ENCODE data around the gene APOM.

APOM gene

GRCh38 chr6:31691564-31692108 is 35.9 kb downstream of the APOM start:
- Histone ChIP-seq H3F3A (ENCODE audit: insufficient read depth, low read length) (no peaks in the 10 kb centered on the region), H3K9me2 (ENCODE audit: low read depth, low read length) (no peaks in the 10 kb centered on the region), H3K4me2 (ENCODE audit: low read length) (no peak overlapping the region), H2AFZ (ENCODE audit: low read length) (no peak overlapping the region), H3K36me3 (ENCODE audit: insufficient read depth, low read length) (peaks cover 70% of the 10 kb centered on the region), H4K20me1 (ENCODE audit: insufficient read depth, low read length) (no peaks in the 10 kb centered on the region), H3K27ac (ENCODE audit: low read depth, low read length, poor library complexity, severe bottlenecking) (no peak overlapping the region), H3K4me3 (ENCODE audit: low read depth, low read length, poor library complexity, severe bottlenecking) (no peak overlapping the region), H3K27me3 (ENCODE audit: insufficient read depth, low read length) (no peaks in the 10 kb centered on the region), H3K79me2 (ENCODE audit: insufficient read depth, low read length) (no peaks in the 10 kb centered on the region), H3K4me1 (ENCODE audit: insufficient read depth, low read length, severe bottlenecking) (peaks cover 8% of the 10 kb centered on the region), H3K9ac (ENCODE audit: low read length) (no peak overlapping the region), H3K9me3 (ENCODE audit: low read length) (no peaks in the 10 kb centered on the region)
- no peak for TF ChIP-seq EZH2 (IDR thresholded peaks at IDR 0.05; ENCODE audit: borderline replicate concordance, low read length)
- TF ChIP-seq, protein P1, sequence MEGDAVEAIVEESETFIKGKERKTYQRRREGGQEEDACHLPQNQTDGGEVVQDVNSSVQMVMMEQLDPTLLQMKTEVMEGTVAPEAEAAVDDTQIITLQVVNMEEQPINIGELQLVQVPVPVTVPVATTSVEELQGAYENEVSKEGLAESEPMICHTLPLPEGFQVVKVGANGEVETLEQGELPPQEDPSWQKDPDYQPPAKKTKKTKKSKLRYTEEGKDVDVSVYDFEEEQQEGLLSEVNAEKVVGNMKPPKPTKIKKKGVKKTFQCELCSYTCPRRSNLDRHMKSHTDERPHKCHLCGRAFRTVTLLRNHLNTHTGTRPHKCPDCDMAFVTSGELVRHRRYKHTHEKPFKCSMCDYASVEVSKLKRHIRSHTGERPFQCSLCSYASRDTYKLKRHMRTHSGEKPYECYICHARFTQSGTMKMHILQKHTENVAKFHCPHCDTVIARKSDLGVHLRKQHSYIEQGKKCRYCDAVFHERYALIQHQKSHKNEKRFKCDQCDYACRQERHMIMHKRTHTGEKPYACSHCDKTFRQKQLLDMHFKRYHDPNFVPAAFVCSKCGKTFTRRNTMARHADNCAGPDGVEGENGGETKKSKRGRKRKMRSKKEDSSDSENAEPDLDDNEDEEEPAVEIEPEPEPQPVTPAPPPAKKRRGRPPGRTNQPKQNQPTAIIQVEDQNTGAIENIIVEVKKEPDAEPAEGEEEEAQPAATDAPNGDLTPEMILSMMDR (IDR thresholded peaks at IDR 0.05; ENCODE audit: low read length) = no peak

DNA sequence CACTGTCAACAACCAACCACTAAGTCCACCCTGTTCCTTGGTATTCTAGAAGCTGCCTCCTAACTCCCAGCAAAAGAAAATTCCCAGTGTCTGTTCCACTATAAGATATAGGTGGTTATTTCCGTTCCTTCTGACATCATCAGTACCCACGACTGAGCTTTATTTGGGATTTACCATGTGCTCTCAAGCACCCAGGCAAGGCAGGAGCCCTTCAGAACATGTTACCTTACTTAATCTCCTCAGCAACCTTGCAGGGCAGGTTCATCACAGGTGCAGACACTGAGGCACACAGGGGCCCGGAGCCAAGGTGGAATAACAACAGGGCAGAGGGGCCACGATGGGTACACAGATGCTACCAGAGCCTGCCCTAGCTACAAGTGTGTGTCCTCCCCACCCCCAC is 36.7 kb downstream of the APOM start:
- Histone ChIP-seq H3K27ac (ENCODE audit: low read depth, low read length, poor library complexity, severe bottlenecking) (no peak overlapping the region), H3F3A (ENCODE audit: insufficient read depth, low read length) (no peaks in the 10 kb centered on the region), H3K4me1 (ENCODE audit: insufficient read depth, low read length, severe bottlenecking) (peaks cover 8% of the 10 kb centered on the region), H4K20me1 (ENCODE audit: insufficient read depth, low read length) (no peaks in the 10 kb centered on the region), H3K9ac (ENCODE audit: low read length) (no peak overlapping the region), H3K4me3 (ENCODE audit: low read depth, low read length, poor library complexity, severe bottlenecking) (no peak overlapping the region), H3K27me3 (ENCODE audit: insufficient read depth, low read length) (no peaks in the 10 kb centered on the region), H3K36me3 (ENCODE audit: insufficient read depth, low read length) (peaks cover 66% of the 10 kb centered on the region), H2AFZ (ENCODE audit: low read length) (no peak overlapping the region), H3K9me2 (ENCODE audit: low read depth, low read length) (no peaks in the 10 kb centered on the region), H3K9me3 (ENCODE audit: low read length) (no peaks in the 10 kb centered on the region), H3K4me2 (ENCODE audit: low read length) (no peak overlapping the region), H3K79me2 (ENCODE audit: insufficient read depth, low read length) (no peaks in the 10 kb centered on the region)
- no peak for TF ChIP-seq EZH2 (IDR thresholded peaks at IDR 0.05; ENCODE audit: borderline replicate concordance, low read length)
- TF ChIP-seq, protein P1 (IDR thresholded peaks at IDR 0.05; ENCODE audit: low read length) = no peak

- no peaks in the 10 kb centered on the region for H3F3A ChIP-seq (ENCODE audit: insufficient read depth, low read length)
- H2AFZ ChIP-seq (ENCODE audit: low read length) = no peak overlapping the region
- no peak overlapping the region for H3K4me3 ChIP-seq (ENCODE audit: low read depth, low read length, poor library complexity, severe bottlenecking)
- H3K4me2 ChIP-seq (ENCODE audit: low read length) = no peak overlapping the region
- H3K9ac ChIP-seq (ENCODE audit: low read length) = no peak overlapping the region
- peaks cover 61% of the 10 kb centered on the region for H3K36me3 ChIP-seq (ENCODE audit: insufficient read depth, low read length)
- no peaks in the 10 kb centered on the region for H3K9me3 ChIP-seq (ENCODE audit: low read length)
- TF ChIP-seq EZH2 (IDR thresholded peaks at IDR 0.05; ENCODE audit: borderline replicate concordance, low read length) = no peak
- TF ChIP-seq, protein P1 (IDR thresholded peaks at IDR 0.05; ENCODE audit: low read length) = no peak
- no peak overlapping the region for H3K27ac ChIP-seq (ENCODE audit: low read depth, low read length, poor library complexity, severe bottlenecking)
- no peaks in the 10 kb centered on the region for H3K79me2 ChIP-seq (ENCODE audit: insufficient read depth, low read length)
- H4K20me1 ChIP-seq (ENCODE audit: insufficient read depth, low read length) = no peaks in the 10 kb centered on the region
- peaks cover 8% of the 10 kb centered on the region for H3K4me1 ChIP-seq (ENCODE audit: insufficient read depth, low read length, severe bottlenecking)
- H3K9me2 ChIP-seq (ENCODE audit: low read depth, low read length) = no peaks in the 10 kb centered on the region
- no peaks in the 10 kb centered on the region for H3K27me3 ChIP-seq (ENCODE audit: insufficient read depth, low read length)
These were observed 37.2 kb downstream of the APOM start for GRCh38 chr6:31692886-31693285.
